ENCODE results near the gene COX7A2. TPM values are rescaled to one million over a fixed set of nuclear protein-coding genes. Genes with fewer than 3 reads are reported as not detected.

COX7A2 gene
- total RNA-seq, 1 experiment from 2014 or later, result 600 TPM

DNA sequence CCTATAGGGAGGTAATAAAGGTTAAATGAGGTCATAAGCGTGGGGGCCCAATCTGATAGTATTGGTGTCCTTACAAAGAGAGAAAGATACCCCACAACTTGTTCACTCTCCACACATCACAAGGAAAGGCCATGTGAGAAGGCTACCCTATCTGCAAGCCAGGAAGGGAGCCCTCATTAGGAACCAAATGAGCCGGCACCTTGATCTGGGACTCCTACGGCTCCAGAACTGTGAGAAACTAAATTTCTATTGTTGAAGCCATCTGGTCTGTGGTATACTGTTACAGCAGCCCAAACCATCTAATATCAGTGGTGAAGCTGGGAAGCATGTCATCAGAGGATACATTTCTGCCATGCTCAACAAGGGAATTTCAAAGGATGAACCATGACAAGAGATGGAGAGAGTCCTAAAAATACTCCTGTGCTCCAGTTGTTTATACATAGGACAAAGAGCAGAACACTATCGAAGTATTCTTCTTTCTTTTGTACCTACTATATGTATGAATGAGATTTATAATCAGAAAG, 10.4 kb downstream of the COX7A2 start:
- no peak overlapping the region for H3K27ac ChIP-seq (ENCODE audit: low read depth, low read length)
- H3K9ac ChIP-seq (ENCODE audit: low read length), result no peak overlapping the region
- ChIA-PET CTCF (no interaction called here), POLR2A (no interaction called here), RAD21 (ENCODE audit: low non-redundant PET in 1 of 2, low total read pairs in 2 of 2, uncharacterized antibody in 2 of 2, unreplicated experiment in 2 of 2) (no interaction called here)
- BruUV-seq (replicated peaks), result no TSS peak
- peaks cover 7 to 13% of the 10 kb centered on the region in 2 experiments; a peak in 3 of 4 replicates for H3K36me3 ChIP-seq (ENCODE audit: control insufficient read depth in 1 of 2, insufficient read depth in 2 of 2, low read length in 2 of 2)
- no peak overlapping the region for H2AFZ ChIP-seq (ENCODE audit: low read depth, low read length, poor library complexity, severe bottlenecking)
- H3K79me2 ChIP-seq (ENCODE audit: insufficient read depth, low read length), result no peaks in the 10 kb centered on the region
- intact Hi-C loops (cut with micrococcal nuclease), result no loop called here
- peaks cover 4 to 14% of the 10 kb centered on the region in 2 experiments; a peak in 2 of 4 replicates for H3K4me1 ChIP-seq (ENCODE audit: control insufficient read depth in 1 of 2, insufficient read depth in 2 of 2, low read length in 2 of 2)
- H3K4me3 ChIP-seq (replicated peaks in 1 of 2; ENCODE audit: low read depth in 1 of 2, low read length in 2 of 2), result no peak overlapping the region
- H4K20me1 ChIP-seq (ENCODE audit: insufficient read depth), result no peaks in the 10 kb centered on the region
- H3K4me2 ChIP-seq (ENCODE audit: low read length), result no peak overlapping the region
- no peak for ATAC-seq
- no peaks in the 10 kb centered on the region for H3K9me2 ChIP-seq (ENCODE audit: insufficient read depth)
- TF ChIP-seq, protein P1, sequence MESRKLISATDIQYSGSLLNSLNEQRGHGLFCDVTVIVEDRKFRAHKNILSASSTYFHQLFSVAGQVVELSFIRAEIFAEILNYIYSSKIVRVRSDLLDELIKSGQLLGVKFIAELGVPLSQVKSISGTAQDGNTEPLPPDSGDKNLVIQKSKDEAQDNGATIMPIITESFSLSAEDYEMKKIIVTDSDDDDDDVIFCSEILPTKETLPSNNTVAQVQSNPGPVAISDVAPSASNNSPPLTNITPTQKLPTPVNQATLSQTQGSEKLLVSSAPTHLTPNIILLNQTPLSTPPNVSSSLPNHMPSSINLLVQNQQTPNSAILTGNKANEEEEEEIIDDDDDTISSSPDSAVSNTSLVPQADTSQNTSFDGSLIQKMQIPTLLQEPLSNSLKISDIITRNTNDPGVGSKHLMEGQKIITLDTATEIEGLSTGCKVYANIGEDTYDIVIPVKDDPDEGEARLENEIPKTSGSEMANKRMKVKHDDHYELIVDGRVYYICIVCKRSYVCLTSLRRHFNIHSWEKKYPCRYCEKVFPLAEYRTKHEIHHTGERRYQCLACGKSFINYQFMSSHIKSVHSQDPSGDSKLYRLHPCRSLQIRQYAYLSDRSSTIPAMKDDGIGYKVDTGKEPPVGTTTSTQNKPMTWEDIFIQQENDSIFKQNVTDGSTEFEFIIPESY (IDR thresholded peaks at IDR 0.05; ENCODE audit: extremely low read depth, insufficient replicate concordance, low read length), result no peak
- TF ChIP-seq SP1 (IDR thresholded peaks at IDR 0.05; ENCODE audit: low read depth) (no peak), CBX3 (IDR thresholded peaks at IDR 0.05; ENCODE audit: low read depth) (no peak), SRF (IDR thresholded peaks at IDR 0.05; ENCODE audit: low read depth) (no peak), EGR1 (IDR thresholded peaks at IDR 0.05; ENCODE audit: low read depth) (no peak), ELF1 (IDR thresholded peaks at IDR 0.05; ENCODE audit: borderline replicate concordance, low read depth) (no peak), ZFX (IDR thresholded peaks at IDR 0.05) (no peak), YY1 (IDR thresholded peaks at IDR 0.05; ENCODE audit: extremely low read depth, insufficient replicate concordance, low read depth, low read length) (no peak), POLR2A (IDR thresholded peaks at IDR 0.05; ENCODE audit: borderline replicate concordance, extremely low read depth, insufficient read depth, insufficient read length) (no peak), TCF7L2 (IDR thresholded peaks at IDR 0.05; ENCODE audit: borderline replicate concordance, extremely low read depth, insufficient read depth, insufficient read length) (no peak), CEBPB (IDR thresholded peaks at IDR 0.05; ENCODE audit: low read depth) (no peak)
- TF ChIP-seq, protein P2, sequence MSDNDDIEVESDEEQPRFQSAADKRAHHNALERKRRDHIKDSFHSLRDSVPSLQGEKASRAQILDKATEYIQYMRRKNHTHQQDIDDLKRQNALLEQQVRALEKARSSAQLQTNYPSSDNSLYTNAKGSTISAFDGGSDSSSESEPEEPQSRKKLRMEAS (IDR thresholded peaks at IDR 0.05), result no peak
- DNase-seq (ENCODE audit: low read depth, low spot score), result no peak
- no peaks in the 10 kb centered on the region for H3K27me3 ChIP-seq (ENCODE audit: insufficient read depth, low read length)
- H3K9me3 ChIP-seq (ENCODE audit: control insufficient read depth in 1 of 2, insufficient read depth in 1 of 2, low read depth in 1 of 2, low read length in 2 of 2), result no peaks in the 10 kb centered on the region
